B cell (primary cell): ENCODE results near the gene TUBE1. TPM values are rescaled to one million over a fixed set of nuclear protein-coding genes. Genes with fewer than 3 reads are reported as not detected.
A peak's percentile ranks its signal among the peaks of the same experiment; 100 is the strongest.

Experiments used
- ATAC-seq: fragments of 200-7000 bp; cut with Tn5 transposase; one replicate; pipeline ENCODE4 v1.10.0; 2021; ENCODE audit warnings: low read depth, mild to moderate bottlenecking, moderate number of reproducible peaks, moderate library complexity
- CTCF ChIA-PET: fragments of 350-600 bp; sonication (Branson Sonifier 250); formaldehyde crosslinking; loops from one replicate; lab custom pipeline; 2021; ENCODE audit warnings: antibody characterized with exemption, inconsistent platforms; lab: Charles Lee
- POLR2A ChIA-PET: fragments of 350-600 bp; sonication (Branson Sonifier 250); formaldehyde crosslinking; loops from one replicate; lab custom pipeline; 2021; ENCODE audit warnings: antibody characterized with exemption; lab: Charles Lee
- DNase-seq: peaks from one replicate; pipeline ENCODE4 v3.0.0; 2013
- H2AFZ ChIP-seq: 2 replicates; pipeline ENCODE4 v1.6.1; 2012; ENCODE audit warnings: mild to moderate bottlenecking, low read depth, low read length; ENCODE audit not compliant: insufficient read depth, poor library complexity, severe bottlenecking
- H3K27ac ChIP-seq, 2 donors: 1 replicate in 1 of 2; 2 replicates in 1 of 2; pipeline ENCODE4 v1.5.1; 2012 to 2013; ENCODE audit warnings: low read length in 2 of 2, mild to moderate bottlenecking in 2 of 2, moderate library complexity in 1 of 2
- H3K27me3 ChIP-seq, 4 experiments: fragments of 200-600 bp in 1 of 4; sonication (generic) in 1 of 4; replicated peaks in 1 of 4; 1 replicate in 2 of 4; 2 replicates in 2 of 4; pipeline versions ENCODE4 v1.6.1 to v1.7.0; 2013 to 2016; ENCODE audit warnings: low read length in 3 of 4, mild to moderate bottlenecking in 2 of 4, mixed read lengths in 1 of 4, moderate library complexity in 1 of 4; ENCODE audit not compliant: insufficient read depth in 4 of 4, control insufficient read depth in 3 of 4; ENCODE audit errors: control extremely low read depth in 1 of 4
- H3K36me3 ChIP-seq, 2 experiments: replicated peaks in 1 of 2; 1 replicate in 1 of 2; 2 replicates in 1 of 2; pipeline versions ENCODE4 v1.6.1 to v1.7.1; 2013; ENCODE audit warnings: low read length in 1 of 2; ENCODE audit not compliant: insufficient read depth in 2 of 2, control insufficient read depth in 1 of 2; ENCODE audit errors: control extremely low read depth in 1 of 2, extremely low read depth in 1 of 2
- H3K4me1 ChIP-seq, 2 donors: fragments of 200-600 bp in 1 of 2; sonication (generic) in 1 of 2; 1 replicate in 1 of 2; 2 replicates in 1 of 2; pipeline versions ENCODE4 v1.5.1 to v1.6.1; 2013 to 2017; ENCODE audit warnings: low read length in 2 of 2; ENCODE audit not compliant: control insufficient read depth in 2 of 2, insufficient read depth in 2 of 2
- H3K4me2 ChIP-seq: replicated peaks from 2 replicates; pipeline ENCODE3; 2012; ENCODE audit warnings: mild to moderate bottlenecking, low read depth, low read length; ENCODE audit not compliant: poor library complexity, severe bottlenecking
- H3K4me3 ChIP-seq, 5 experiments: fragments of 200-600 bp in 1 of 5; sonication (generic) in 1 of 5; 1 replicate in 3 of 5; 2 replicates in 2 of 5; pipeline versions ENCODE4 v1.5.1 to v1.7.0; 2011 to 2016; ENCODE audit warnings: low read length in 4 of 5, mild to moderate bottlenecking in 4 of 5, low read depth in 2 of 5, control low read depth in 1 of 5, moderate library complexity in 1 of 5; ENCODE audit not compliant: insufficient read depth in 1 of 5; ENCODE audit errors: control extremely low read depth in 1 of 5, extremely low read depth in 1 of 5
- H3K79me2 ChIP-seq: fragments of 200-600 bp; sonication (generic); one replicate; pipeline ENCODE4 v1.6.0; 2016; ENCODE audit warnings: low read length; ENCODE audit not compliant: control insufficient read depth, insufficient read depth
- H3K9ac ChIP-seq: fragments of 200-600 bp; sonication (generic); 2 replicates; pipeline ENCODE4 v1.6.1; 2017; ENCODE audit warnings: mild to moderate bottlenecking, low read length, moderate library complexity
- H3K9me3 ChIP-seq, 3 donors: one replicate each; pipeline versions ENCODE4 v1.6.1 to v1.7.1; 2013; ENCODE audit warnings: low read length in 2 of 3; ENCODE audit not compliant: control insufficient read depth in 2 of 3, insufficient read depth in 1 of 3; ENCODE audit errors: control extremely low read depth in 1 of 3
- H4K20me1 ChIP-seq: 2 replicates; pipeline ENCODE4 v1.6.0; 2012; ENCODE audit warnings: mild to moderate bottlenecking, low read length; ENCODE audit not compliant: insufficient read depth, control insufficient read depth, poor library complexity, severe bottlenecking
- H3K27ac Mint-ChIP-seq: one replicate; pipeline ENCODE4 v1.8.0; 2021; ENCODE audit warnings: mixed read lengths
- H3K27me3 Mint-ChIP-seq: one replicate; pipeline ENCODE4 v1.8.0; 2021; ENCODE audit warnings: mixed read lengths
- H3K4me1 Mint-ChIP-seq: one replicate; pipeline ENCODE4 v1.8.0; 2021; ENCODE audit warnings: mixed read lengths
- H3K4me3 Mint-ChIP-seq: one replicate; pipeline ENCODE4 v1.8.0; 2021; ENCODE audit warnings: mixed read lengths
- H3K9me3 Mint-ChIP-seq: one replicate; pipeline ENCODE4 v1.8.0; 2022; ENCODE audit warnings: mixed read lengths; ENCODE audit not compliant: insufficient read depth
- EZH2 ChIP-seq: IDR thresholded peaks from 2 replicates; pipeline ENCODE4 v1.6.1; 2012; ENCODE audit warnings: borderline replicate concordance, low read depth, mild to moderate bottlenecking, moderate library complexity, low read length; ENCODE audit not compliant: insufficient read depth, poor library complexity, severe bottlenecking
- WGBS: methylation state at CpG from one replicate; pipeline ENCODE4 v1.1.5; 2013; ENCODE audit warnings: missing lambda C conversion rate; ENCODE audit not compliant: insufficient coverage; 5-methylcytosine and 5-hydroxymethylcytosine counted together
- intact Hi-C: fragments of 100-400 bp; cut with micrococcal nuclease; formaldehyde crosslinking; loops from one replicate; pipeline ENCODE4 v1.10.0; 2022
- polyA plus RNA-seq: library from polyadenylated mRNA; depleted of rRNA; stranded (reverse); fragments of >200 nt; gene quantifications from 2 replicates; pipeline ENCODE4 v1.2.3, GENCODE V29; 2012
- total RNA-seq, 2 donors: library from RNA; stranded (reverse); fragments of 120-200 nt in 1 of 2; gene quantifications; 1 replicate in 1 of 2; 2 replicates in 1 of 2; pipeline versions ENCODE4 v1.2.3 to v1.2.4, GENCODE V29; 2013 to 2022
- TF ChIP-seq, protein P1 (sequence below): fragments of 200-600 bp; IDR thresholded peaks from one replicate; pipeline ENCODE4 v1.8.0; 2022; ENCODE audit warnings: antibody characterized with exemption, mild to moderate bottlenecking

Gene TUBE1
- total and polyA plus RNA-seq, 2 donors (not counting 1 experiment from before 2014, with no cell fraction given): 14.3 to 24.5 TPM

DNA sequence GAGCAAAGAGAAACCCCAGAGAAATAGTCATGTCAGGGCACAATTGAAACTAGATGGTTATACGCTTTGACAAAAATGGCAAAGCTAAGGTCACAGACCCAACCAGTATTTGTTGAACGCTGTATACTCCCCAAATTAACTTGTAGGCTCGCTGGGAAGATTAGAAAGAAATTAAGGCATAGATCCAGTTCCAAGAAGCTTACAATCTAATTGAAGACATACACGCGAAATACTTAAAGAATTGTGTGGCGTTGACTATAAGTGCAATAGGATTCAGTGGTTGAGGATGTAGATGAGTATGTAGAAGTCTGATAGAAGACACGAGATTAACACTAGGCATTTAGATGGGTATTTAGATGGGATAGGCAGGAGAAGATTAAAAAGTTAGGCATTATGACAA is 634 bp upstream of the TUBE1 start:
- Histone ChIP-seq H3K36me3 (peaks cover 0 to 4% of the 10 kb centered on the region in 2 experiments), H3K4me2 (peak overlapping the region; percentile 72), H3K4me1 (peaks cover 7 to 8% of the 10 kb centered on the region in 2 donors), H2AFZ (peak overlapping the region; percentile 84), H3K9me3 (no peaks in the 10 kb centered on the region), H3K79me2 (no peaks in the 10 kb centered on the region), H3K27me3 (peaks cover 0 to 17% (median 5%) of the 10 kb centered on the region in 4 experiments), H3K4me3 (peak overlapping the region; percentile 69 to 88 (median 83)), H3K9ac (peak overlapping the region; percentile 84), H4K20me1 (no peaks in the 10 kb centered on the region), H3K27ac (peak overlapping the region; percentile 84)
- Mint-ChIP-seq H3K4me1 (no peaks in the 10 kb centered on the region), H3K9me3 (no peaks in the 10 kb centered on the region), H3K27me3 (peaks cover 18% of the 10 kb centered on the region), H3K27ac (no peak overlapping the region), H3K4me3 (no peak overlapping the region)
- ATAC-seq (no peak), DNase-seq (no peak)
- TF ChIP-seq EZH2: no peak
- TF ChIP-seq, protein P1, sequence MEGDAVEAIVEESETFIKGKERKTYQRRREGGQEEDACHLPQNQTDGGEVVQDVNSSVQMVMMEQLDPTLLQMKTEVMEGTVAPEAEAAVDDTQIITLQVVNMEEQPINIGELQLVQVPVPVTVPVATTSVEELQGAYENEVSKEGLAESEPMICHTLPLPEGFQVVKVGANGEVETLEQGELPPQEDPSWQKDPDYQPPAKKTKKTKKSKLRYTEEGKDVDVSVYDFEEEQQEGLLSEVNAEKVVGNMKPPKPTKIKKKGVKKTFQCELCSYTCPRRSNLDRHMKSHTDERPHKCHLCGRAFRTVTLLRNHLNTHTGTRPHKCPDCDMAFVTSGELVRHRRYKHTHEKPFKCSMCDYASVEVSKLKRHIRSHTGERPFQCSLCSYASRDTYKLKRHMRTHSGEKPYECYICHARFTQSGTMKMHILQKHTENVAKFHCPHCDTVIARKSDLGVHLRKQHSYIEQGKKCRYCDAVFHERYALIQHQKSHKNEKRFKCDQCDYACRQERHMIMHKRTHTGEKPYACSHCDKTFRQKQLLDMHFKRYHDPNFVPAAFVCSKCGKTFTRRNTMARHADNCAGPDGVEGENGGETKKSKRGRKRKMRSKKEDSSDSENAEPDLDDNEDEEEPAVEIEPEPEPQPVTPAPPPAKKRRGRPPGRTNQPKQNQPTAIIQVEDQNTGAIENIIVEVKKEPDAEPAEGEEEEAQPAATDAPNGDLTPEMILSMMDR: no peak
- WGBS: 40% methylated on average over 1 of the region's 7 CpGs
- ChIA-PET CTCF (interaction anchor here (1.2 to 2.9 kb wide), 7 partner anchors 23 to 1771 kb away, joined by 3 to 52 read pairs (median 6); no protein-coding TSS in a partner anchor), POLR2A (no interaction called here)
- intact Hi-C loops: loop anchor here (1.0 to 5.0 kb wide), 7 partner anchors 45 to 1883 kb away; partner anchors contain the start of genes FYN, HDAC2 and TRAF3IP2

DNA sequence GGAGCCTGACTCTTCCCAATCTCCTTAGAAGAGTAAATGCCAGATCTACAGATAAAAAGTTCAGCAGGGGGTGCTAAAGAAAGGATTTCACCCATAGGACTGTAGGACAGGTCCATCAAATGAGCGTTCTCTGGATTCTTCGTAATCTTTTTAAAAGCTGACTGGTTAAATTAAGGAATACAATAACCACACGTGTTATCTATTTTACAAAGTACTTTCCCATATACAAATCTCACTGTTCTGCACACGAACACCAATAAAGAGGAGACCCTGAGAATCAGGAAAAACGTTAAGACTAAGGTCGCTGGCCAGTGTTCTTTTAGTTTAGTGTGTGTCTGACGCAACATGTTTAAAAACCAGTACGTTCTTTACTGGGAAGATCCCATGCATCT is 542 bp downstream of the TUBE1 start:
- peaks cover 0 to 12% (median 5%) of the 10 kb centered on the region in 4 experiments for H3K27me3 ChIP-seq
- peak overlapping the region; percentile 84 for H3K9ac ChIP-seq
- peaks cover 0 to 5% of the 10 kb centered on the region in 2 experiments for H3K36me3 ChIP-seq
- Mint-ChIP-seq H3K27me3 (peaks cover 14% of the 10 kb centered on the region), H3K4me1 (no peaks in the 10 kb centered on the region), H3K9me3 (no peaks in the 10 kb centered on the region), H3K4me3 (no peak overlapping the region), H3K27ac (no peak overlapping the region)
- H3K4me1 ChIP-seq: peaks cover 7 to 8% of the 10 kb centered on the region in 2 donors
- CTCF ChIA-PET: interaction anchor here (0.6 to 2.9 kb wide), 13 partner anchors 9 to 1772 kb away, joined by 3 to 52 read pairs (median 3); no protein-coding TSS in a partner anchor
- H2AFZ ChIP-seq: peak overlapping the region; percentile 84
- ATAC-seq: peak; percentile 4
- H3K79me2 ChIP-seq: no peaks in the 10 kb centered on the region
- no peaks in the 10 kb centered on the region for H3K9me3 ChIP-seq
- peak overlapping the region; percentile 84 for H3K27ac ChIP-seq
- DNase-seq: no peak
- H3K4me3 ChIP-seq: peak overlapping the region; percentile 69 to 88 (median 83)
- WGBS: 0% methylated on average over 2 of the region's 8 CpGs
- POLR2A ChIA-PET: no interaction called here
- no peak for TF ChIP-seq EZH2
- TF ChIP-seq, protein P1: peak; percentile 34
- H3K4me2 ChIP-seq: peak overlapping the region; percentile 72
- no peaks in the 10 kb centered on the region for H4K20me1 ChIP-seq
- intact Hi-C loops: loop anchor here (1.0 to 5.0 kb wide), 7 partner anchors 43 to 1884 kb away; partner anchors contain the start of genes FYN, HDAC2 and TRAF3IP2
